Measurements from ENCODE around the gene KCTD19.

DNA sequence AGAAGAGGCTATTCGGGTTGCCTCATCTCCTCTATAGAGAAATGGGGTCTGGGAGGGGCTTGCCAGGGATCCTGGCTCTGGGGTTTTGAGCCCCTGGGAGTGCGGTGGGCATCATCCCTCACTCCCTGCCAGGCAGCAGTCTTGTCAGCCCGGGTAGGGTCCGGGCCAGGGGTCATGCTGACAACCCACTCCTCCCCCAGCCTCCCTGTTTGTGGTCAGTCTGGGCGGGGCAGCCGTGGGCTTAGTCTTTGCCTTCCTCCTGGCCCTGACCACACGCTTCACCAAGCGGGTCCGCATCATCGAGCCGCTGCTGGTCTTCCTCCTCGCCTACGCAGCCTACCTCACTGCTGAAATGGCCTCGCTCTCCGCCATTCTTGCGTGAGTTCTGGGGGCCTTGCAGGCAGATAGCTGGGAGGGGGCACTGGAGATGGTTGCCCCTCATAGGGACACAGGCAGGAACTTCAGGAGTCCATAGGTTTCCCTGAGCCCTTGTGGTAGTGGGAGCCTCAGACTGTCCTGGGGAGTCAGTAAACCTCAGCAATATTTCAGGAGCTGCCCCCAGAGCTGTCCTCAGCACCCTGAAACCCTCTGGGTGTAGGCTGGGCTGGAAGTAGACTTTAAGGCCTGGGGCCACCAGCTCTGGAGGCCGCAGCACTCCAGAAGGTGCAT, 70.9 kb downstream of the KCTD19 start:
- TF ChIP-seq, protein P1, sequence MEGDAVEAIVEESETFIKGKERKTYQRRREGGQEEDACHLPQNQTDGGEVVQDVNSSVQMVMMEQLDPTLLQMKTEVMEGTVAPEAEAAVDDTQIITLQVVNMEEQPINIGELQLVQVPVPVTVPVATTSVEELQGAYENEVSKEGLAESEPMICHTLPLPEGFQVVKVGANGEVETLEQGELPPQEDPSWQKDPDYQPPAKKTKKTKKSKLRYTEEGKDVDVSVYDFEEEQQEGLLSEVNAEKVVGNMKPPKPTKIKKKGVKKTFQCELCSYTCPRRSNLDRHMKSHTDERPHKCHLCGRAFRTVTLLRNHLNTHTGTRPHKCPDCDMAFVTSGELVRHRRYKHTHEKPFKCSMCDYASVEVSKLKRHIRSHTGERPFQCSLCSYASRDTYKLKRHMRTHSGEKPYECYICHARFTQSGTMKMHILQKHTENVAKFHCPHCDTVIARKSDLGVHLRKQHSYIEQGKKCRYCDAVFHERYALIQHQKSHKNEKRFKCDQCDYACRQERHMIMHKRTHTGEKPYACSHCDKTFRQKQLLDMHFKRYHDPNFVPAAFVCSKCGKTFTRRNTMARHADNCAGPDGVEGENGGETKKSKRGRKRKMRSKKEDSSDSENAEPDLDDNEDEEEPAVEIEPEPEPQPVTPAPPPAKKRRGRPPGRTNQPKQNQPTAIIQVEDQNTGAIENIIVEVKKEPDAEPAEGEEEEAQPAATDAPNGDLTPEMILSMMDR (IDR thresholded peaks at IDR 0.05) = no peak
- no peak for TF ChIP-seq POLR2A (IDR thresholded peaks at IDR 0.05)

All from esophagus squamous epithelium (tissue), 4 donors.